Activated CD4-positive, alpha-beta T cell treated with anti-CD3 and anti-CD28 coated beads, Interleukin-2, amount 50 U/mL, for 4 hours (primary cell): ENCODE data around the gene POLR2A.
"Not testable (repeated sequence)": the region's sequence is repeated elsewhere in the genome, so short reads cannot be mapped to it uniquely, and the experiment has no call there.

Source experiments
- DNase-seq, 2 experiments: peaks; one replicate each; pipeline ENCODE4 v3.0.0-alpha.2; 2020

POLR2A gene

GRCh38 chr17:7460850-7461660 is 23.1 kb upstream of the POLR2A start:
- no peak for DNase-seq

GRCh38 chr17:7462474-7463371 is 21.4 kb upstream of the POLR2A start:
- DNase-seq, result no peak

- DNase-seq, result no peak
These were observed 20.8 kb upstream of the POLR2A start for GRCh38 chr17:7463372-7463846.

GRCh38 chr17:7464081-7464480 is 20.1 kb upstream of the POLR2A start:
- DNase-seq, result no peak

- no peak for DNase-seq
These were observed 18.4 kb upstream of the POLR2A start for GRCh38 chr17:7465597-7466275.

GRCh38 chr17:7466318-7466638 is 17.9 kb upstream of the POLR2A start:
- DNase-seq, result no peak

GRCh38 chr17:7466639-7467341 is 17.4 kb upstream of the POLR2A start:
- DNase-seq, result no peak

GRCh38 chr17:7467498-7467897 is 16.7 kb upstream of the POLR2A start:
- DNase-seq, result no peak

GRCh38 chr17:7468290-7468689 is 15.9 kb upstream of the POLR2A start:
- no peak for DNase-seq

GRCh38 chr17:7468804-7469389 is 15.3 kb upstream of the POLR2A start:
- no peak for DNase-seq

- not testable (repeated sequence) for DNase-seq
These were observed 14.3 kb upstream of the POLR2A start for GRCh38 chr17:7469843-7470242.

- DNase-seq, result not testable (repeated sequence)
These were observed 13.7 kb upstream of the POLR2A start for GRCh38 chr17:7470457-7470973.

- DNase-seq, result no peak
These were observed 12.4 kb upstream of the POLR2A start for GRCh38 chr17:7471729-7472128.

GRCh38 chr17:7474767-7475166 is 9.4 kb upstream of the POLR2A start:
- DNase-seq, result not testable (repeated sequence)

GRCh38 chr17:7475764-7476422 is 8.3 kb upstream of the POLR2A start:
- no peak for DNase-seq

GRCh38 chr17:7476494-7476893 is 7.7 kb upstream of the POLR2A start:
- DNase-seq, result no peak

- no peak for DNase-seq
These were observed 7.2 kb upstream of the POLR2A start for GRCh38 chr17:7476951-7477350.

GRCh38 chr17:7477392-7478275 is 6.5 kb upstream of the POLR2A start:
- DNase-seq, result peak in 1 of 2 experiments; percentile 19

GRCh38 chr17:7478276-7479212 is 5.6 kb upstream of the POLR2A start:
- peak; percentile 51 to 54 for DNase-seq
